K562 (cell line): Measurements from ENCODE around the gene NCOA1.

ENCODE experiments used
- JUNB ChIP-seq: fragments of 450-650 bp; formaldehyde crosslinking; conservative IDR thresholded peaks from 2 replicates; pipeline ENCODE4 v1.4.0; 2020; ENCODE audit warnings: mild to moderate bottlenecking
- RNF219 ChIP-seq: fragments of 250-450 bp; sonication (Bioruptor Pico); IDR thresholded peaks from 2 replicates; pipeline ENCODE4 v1.5.0; 2022; ENCODE audit warnings: mild to moderate bottlenecking
- SIN3B ChIP-seq: fragments of 450-650 bp; IDR thresholded peaks from 2 replicates; pipeline ENCODE4 v1.6.1; 2017; ENCODE audit warnings: low read depth, mild to moderate bottlenecking, moderate library complexity
- YY1 ChIP-seq, 3 experiments: IDR thresholded peaks; 2 replicates each; pipeline ENCODE4 v1.6.1; 2011; ENCODE audit warnings: low read length in 2 of 3, mild to moderate bottlenecking in 2 of 3, moderate library complexity in 2 of 3, borderline replicate concordance in 1 of 3, control low read depth in 1 of 3, low read depth in 1 of 3; ENCODE audit not compliant: insufficient read depth in 3 of 3, insufficient replicate concordance in 2 of 3, control insufficient read depth in 1 of 3, insufficient read length in 1 of 3; ENCODE audit errors: extremely low read depth in 1 of 3

- no peak for TF ChIP-seq JUNB (CRISPR knock-in tag)
- TF ChIP-seq SIN3B: no peak
- TF ChIP-seq RNF219: no peak
- TF ChIP-seq YY1 (IDR thresholded peaks at IDR 0.05; ENCODE audit: borderline replicate concordance in 1 of 3, control insufficient read depth in 1 of 3, extremely low read depth in 1 of 3, insufficient read depth in 3 of 3, insufficient read length in 1 of 3, insufficient replicate concordance in 2 of 3, low read depth in 1 of 3, low read length in 2 of 3): no peak
Measured at GRCh38 chr2:24559473-24560113, 68.5 kb downstream of the NCOA1 start.
